HuH-7.5 (cell line): ENCODE measurements around the gene MAP4K2.
"Not testable (repeated sequence)": the region's sequence is repeated elsewhere in the genome, so short reads cannot be mapped to it uniquely, and the experiment has no call there.

Experiments
- DNase-seq: peaks from one replicate; pipeline ENCODE4 v3.0.0; 2011; ENCODE audit warnings: low spot score

The MAP4K2 gene

GRCh38 chr11:64803158-64803845, at the start of gene MAP4K2:
TSS of gene MAP4K2 (minus strand) at chr11:64803214. CDS start at chr11:64803149, 65 bp downstream.
- peak; percentile 94 for DNase-seq

GRCh38 chr11:64851831-64852351, 48.9 kb upstream of the MAP4K2 start:
- no peak for DNase-seq

DNA sequence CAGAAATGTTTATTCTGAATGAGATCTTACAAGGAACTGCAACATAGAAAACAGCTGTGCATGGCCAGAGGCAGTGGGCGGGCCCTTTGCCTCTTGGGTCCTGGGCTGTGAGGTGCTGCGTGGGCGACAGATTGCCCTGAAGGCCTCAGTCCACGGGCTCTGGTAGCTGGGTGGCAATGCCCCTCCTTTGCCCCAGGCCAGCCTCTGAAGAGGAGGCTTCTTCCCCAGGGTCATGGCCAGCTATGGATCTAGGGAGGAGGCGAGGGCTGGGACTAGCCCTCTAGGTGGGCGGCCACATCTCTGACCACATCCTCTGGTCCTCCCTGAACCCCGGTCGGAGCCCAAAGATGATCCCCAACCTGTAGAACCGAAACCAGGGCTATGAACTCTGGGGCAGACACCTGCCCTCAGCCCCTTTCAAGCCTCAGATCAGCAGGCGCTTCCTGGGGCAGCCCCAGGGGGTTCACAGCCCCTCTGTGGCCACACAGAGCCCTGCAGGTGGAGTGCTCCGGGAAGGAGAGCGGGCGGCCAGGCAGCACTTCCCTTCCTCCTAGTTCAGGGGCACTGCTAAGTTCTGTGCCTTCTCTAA, 48.1 kb upstream of the MAP4K2 start:
- DNase-seq = no peak

DNA sequence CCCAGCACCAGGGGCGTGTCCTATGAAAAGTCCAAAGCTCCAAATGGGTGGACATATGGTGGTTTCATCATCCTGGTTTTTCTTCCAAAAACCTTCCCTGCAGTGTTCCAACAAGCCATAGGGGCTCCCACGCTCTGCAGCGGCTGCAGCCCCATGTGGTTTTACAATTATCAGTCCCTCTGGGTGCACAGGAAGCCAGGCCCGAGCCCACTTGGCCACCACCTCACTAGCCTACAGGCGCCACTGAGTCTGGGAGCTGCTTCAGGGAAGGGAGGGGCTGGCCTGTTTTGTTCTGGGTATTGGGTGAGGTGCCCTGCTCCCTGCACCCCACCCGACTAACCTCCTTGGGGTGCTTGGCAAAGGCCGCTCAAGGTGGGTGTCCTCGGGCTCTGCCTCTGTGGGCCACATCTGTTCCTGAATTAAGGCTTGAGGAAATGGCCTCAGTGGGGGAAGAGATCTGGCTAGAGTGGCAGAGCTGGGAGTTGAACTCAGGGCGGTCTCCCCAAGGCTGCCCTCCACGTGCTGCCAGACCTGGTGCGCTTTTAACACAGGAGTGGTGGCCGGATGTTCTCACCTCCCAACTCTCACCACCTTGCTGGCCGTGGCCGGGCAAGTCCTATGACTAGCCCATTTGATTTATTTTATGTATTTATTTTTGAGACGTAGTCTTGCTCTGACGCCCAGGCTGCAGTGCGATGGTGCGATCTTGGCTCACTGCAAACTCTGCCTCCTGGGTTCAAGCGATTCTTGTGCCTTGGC, 46.8 kb upstream of the MAP4K2 start:
- no peak for DNase-seq

DNA sequence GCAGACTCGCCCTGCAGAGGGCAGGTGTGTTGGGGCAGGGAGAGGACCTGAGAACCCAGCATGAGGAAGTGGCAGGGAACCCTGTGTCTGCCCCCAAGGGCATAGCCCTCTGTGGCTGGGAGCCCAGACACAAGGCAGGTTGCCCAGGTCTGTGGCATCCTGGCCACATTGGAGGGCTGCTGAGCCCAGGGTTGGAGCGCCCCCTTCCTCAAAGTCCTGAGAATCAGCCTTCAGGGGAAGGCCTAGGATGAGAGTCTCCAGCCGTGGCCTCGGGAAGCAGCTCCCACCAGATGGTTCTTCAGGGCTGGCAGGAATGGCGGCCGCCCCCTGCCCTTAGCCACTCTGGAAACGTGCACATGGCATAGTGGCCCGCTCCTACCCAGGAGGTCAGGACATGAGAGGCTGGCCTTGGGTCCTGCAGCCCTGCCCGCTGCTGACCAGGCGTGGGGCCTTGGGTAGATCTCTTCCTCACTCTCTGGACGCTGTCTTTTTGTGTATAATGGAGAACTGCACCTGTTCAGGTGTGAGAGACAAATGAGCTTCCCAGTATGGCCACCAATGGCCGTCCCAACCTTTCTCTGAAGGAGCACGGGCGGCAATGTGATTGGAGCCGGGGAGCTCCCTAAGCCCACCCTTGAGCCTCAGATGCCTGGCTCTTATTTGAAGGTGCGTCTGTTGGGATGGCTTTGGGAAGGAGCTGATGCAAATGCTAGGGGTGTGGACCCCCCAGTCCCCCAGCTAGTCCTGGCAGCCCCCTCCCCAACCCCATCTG, 46.0 kb upstream of the MAP4K2 start:
- DNase-seq = no peak

DNA sequence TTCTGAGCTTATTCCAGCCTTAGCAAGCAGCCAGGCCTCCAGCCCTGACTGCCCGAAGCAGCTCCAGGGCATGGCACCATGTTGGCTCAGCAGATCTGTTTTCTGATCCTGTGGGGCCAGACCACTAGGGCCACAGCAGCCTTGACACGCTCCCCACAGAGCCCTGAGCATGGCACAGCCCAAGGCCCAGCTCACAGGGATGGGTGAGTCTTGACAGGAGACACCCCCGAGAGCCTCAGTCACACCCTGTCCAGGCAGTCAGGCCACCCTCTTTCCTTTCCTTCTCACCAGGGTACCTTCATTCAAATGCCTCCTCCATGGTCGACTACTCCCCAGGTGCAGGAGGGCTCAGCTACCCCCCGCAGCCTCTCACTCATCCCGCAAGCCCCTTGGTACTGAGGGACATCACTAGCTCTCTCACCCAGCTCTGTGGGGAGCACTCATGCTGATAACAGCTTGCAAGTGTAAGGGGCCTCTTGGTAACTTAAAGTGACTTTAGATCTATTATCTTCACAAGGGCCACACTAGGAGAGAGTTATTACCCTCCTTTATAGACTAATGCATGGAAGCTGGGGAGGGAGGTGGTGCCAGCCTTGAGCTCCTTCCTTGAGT, 45.3 kb upstream of the MAP4K2 start:
- no peak for DNase-seq

GRCh38 chr11:64846998-64847666, 44.1 kb upstream of the MAP4K2 start:
- DNase-seq = peak; percentile 98

DNA sequence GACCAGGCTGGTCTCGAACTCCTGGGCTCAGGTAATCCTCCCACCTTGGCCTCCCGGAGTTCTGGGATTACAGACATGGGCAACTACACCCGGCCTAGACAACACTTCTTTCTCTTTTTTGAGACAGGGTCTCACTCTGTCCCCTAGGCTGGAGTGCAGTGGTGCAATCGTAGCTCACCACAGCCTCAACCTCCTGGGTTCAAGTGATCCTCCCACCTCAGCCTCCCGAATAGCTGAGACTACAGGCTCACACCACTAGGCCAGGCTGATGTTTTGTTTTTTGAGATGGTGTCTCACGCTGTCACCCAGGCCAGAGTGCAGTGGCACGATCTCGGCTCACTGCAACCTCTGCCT, 42.7 kb upstream of the MAP4K2 start:
- not testable (repeated sequence) for DNase-seq

- DNase-seq = no peak
Measured at GRCh38 chr11:64845129-64845775, 42.2 kb upstream of the MAP4K2 start.

DNA sequence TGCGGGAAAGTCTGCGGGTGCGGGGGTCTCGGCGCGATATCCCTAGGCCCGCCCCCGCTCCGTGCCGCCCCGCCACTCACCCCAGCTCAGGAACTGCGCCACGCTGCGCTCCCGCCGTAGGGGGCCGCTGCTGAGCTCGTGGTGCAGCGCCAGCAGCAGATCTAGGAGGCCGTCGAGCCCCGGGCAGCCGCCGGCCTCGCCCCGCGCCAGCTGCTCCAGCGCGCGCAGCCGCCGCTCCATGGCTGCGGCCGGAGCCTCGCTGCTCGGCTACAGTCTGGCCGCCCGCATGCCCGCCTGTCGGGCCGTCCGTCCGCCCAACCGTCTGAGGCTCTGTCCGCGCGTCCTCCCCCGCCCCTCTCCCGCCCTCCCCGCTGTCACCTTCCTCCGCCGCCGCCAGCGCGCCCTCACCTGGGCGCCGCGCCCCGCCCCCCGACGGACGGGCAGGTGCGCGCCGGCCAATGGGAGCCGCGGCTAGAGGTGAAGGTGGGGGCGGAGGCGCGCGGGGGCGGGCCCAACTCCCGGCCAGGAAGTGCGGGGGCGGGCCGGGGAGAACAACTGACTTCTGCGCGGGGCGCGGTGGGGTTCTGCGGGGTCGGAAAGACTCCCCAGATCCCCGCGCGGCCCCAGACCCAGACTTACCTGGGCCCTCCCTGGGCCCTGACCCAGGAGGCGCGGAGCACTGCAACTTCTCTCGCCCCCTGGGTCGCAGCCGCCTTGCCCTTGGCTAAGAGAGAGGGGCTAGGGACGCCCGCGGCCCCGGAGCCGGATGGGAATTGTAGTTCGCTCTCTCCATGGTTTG, 41.5 kb upstream of the MAP4K2 start, which contains the start of gene CDC42BPG:
CDC42BPG (minus strand) TSS at position 324 of the 799 bp plus-strand sequence; CDS start at position 240, 84 bp downstream.
- peak; percentile 94 for DNase-seq

- no peak for DNase-seq
Measured at GRCh38 chr11:64843686-64844329, 40.8 kb upstream of the MAP4K2 start.

DNA sequence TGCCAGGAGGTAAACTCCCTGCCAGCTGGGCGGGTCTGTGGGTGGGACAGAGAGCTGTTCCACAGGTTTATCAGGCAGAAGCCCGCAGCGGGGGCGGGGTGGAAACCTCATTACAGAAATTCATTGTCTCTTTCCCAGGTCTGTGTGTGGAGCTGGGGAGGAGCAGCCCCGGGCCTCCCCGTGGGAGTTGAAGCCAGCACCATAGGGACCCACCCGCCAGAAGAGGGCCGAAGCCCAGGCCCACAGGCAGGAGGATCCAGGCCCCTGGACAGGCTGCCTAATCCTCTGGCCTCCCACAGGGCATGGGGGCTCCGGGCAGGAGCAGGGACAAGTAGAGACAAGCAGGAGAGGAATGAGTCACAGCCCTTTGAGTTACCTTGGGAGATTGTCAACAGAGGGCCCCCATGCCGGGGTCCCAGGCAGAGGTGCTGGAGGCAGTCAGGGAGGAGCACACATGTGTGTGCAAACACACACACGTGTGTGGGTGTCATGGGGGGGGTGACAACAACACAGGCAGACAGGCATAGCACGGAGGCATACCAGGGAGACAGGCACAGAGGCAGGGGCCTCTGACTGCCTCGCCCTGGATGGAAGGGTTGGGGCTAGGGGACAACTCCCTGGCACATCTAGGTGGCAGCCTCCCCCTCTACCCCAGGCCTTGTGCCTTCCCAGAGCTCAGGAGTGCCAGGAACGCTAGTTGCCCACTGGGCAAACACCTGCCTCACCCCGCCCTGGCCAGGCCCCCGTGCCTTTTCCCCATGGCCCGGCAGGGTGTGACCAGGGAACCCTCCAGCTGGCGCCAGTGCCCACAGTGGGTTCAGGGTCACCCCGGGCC, 40.1 kb upstream of the MAP4K2 start:
- no peak for DNase-seq

GRCh38 chr11:64842366-64842759, 39.3 kb upstream of the MAP4K2 start:
- DNase-seq = no peak

- DNase-seq = no peak
Measured at GRCh38 chr11:64841592-64842365, 38.8 kb upstream of the MAP4K2 start.

- no peak for DNase-seq
Measured at GRCh38 chr11:64839887-64840782, 37.1 kb upstream of the MAP4K2 start.

DNA sequence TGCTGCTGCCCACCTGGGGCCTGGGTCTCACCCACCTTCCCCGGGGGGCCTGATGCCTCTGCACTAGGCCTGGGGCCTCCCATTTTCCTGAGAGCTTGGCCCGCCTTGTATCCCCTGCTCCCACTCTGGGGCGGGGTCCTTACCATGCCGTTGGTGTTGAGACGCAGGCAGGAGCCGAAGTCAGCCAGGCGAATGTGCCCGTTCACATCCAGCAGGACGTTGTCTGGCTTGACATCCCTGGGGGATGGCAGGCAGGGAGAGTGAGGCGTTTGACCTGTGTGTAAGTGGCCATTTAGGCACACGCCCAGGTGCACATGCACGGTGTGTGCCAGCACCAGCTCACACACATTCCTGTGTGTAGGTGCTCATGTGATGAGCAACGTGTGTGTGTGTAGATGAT, 36.3 kb upstream of the MAP4K2 start:
- DNase-seq = no peak
